NOMO-1 treated with dmso at 0.1 percent for 144 hours (cell line): ENCODE measurements around the gene MTHFS.
A peak's percentile ranks its signal among the peaks of the same experiment; 100 is the strongest.
"Not testable (repeated sequence)": the region's sequence is repeated elsewhere in the genome, so short reads cannot be mapped to it uniquely, and the experiment has no call there.

Experiments used
- DNase-seq: peaks from one replicate; lab custom pipeline; 2025; ENCODE audit not compliant: unreplicated experiment; lab: John Stamatoyannopoulos, UW

Gene MTHFS

GRCh38 chr15:79896634-79897379 lies at the start of gene MTHFS:
Gene MTHFS, minus strand, starts transcription at chr15:79897014. Its CDS starts 26 bp downstream, at chr15:79896988.
- DNase-seq = peak; percentile 89

- DNase-seq = no peak
These were observed 47.8 kb upstream of the MTHFS start for GRCh38 chr15:79944622-79945021.

- no peak for DNase-seq
These were observed 47.0 kb upstream of the MTHFS start for GRCh38 chr15:79943820-79944219.

GRCh38 chr15:79942741-79943481 lies 46.1 kb upstream of the MTHFS start:
- no peak for DNase-seq

- DNase-seq = no peak
These were observed 42.6 kb upstream of the MTHFS start for GRCh38 chr15:79939399-79939798.

- DNase-seq = no peak
These were observed 41.3 kb upstream of the MTHFS start for GRCh38 chr15:79938143-79938542.

GRCh38 chr15:79935556-79936201 lies 38.9 kb upstream of the MTHFS start:
- DNase-seq = not testable (repeated sequence)

GRCh38 chr15:79933231-79933630 lies 36.4 kb upstream of the MTHFS start:
- no peak for DNase-seq

GRCh38 chr15:79932447-79932846 lies 35.6 kb upstream of the MTHFS start:
- DNase-seq = no peak

- no peak for DNase-seq
These were observed 33.7 kb upstream of the MTHFS start for GRCh38 chr15:79930516-79930915.

GRCh38 chr15:79929412-79929811 lies 32.6 kb upstream of the MTHFS start:
- DNase-seq = no peak

- DNase-seq = not testable (repeated sequence)
These were observed 29.3 kb upstream of the MTHFS start for GRCh38 chr15:79926116-79926515.

GRCh38 chr15:79924379-79924778 lies 27.6 kb upstream of the MTHFS start:
- no peak for DNase-seq

- DNase-seq = peak; percentile 97
These were observed 26.8 kb upstream of the MTHFS start for GRCh38 chr15:79923515-79924169.

GRCh38 chr15:79923079-79923514 lies 26.3 kb upstream of the MTHFS start:
- peak; percentile 31 for DNase-seq

GRCh38 chr15:79922512-79923078 lies 25.8 kb upstream of the MTHFS start:
- DNase-seq = no peak

GRCh38 chr15:79919749-79920511 lies 23.1 kb upstream of the MTHFS start:
- DNase-seq = no peak

GRCh38 chr15:79919090-79919748 lies 22.4 kb upstream of the MTHFS start:
- DNase-seq = no peak

- DNase-seq = no peak
These were observed 21.5 kb upstream of the MTHFS start for GRCh38 chr15:79918278-79918677.
